ENCODE results near the gene MUC4. TPM values are rescaled to one million over a fixed set of nuclear protein-coding genes. Genes with fewer than 3 reads are reported as not detected.

The MUC4 gene
- total and polyA plus RNA-seq, 10 of the 15 experiments (the other 5 are each of a cell fraction or from before 2014, with no cell fraction given) = 0.02 to 0.46 (median 0.27) TPM; not detected in 4

DNA sequence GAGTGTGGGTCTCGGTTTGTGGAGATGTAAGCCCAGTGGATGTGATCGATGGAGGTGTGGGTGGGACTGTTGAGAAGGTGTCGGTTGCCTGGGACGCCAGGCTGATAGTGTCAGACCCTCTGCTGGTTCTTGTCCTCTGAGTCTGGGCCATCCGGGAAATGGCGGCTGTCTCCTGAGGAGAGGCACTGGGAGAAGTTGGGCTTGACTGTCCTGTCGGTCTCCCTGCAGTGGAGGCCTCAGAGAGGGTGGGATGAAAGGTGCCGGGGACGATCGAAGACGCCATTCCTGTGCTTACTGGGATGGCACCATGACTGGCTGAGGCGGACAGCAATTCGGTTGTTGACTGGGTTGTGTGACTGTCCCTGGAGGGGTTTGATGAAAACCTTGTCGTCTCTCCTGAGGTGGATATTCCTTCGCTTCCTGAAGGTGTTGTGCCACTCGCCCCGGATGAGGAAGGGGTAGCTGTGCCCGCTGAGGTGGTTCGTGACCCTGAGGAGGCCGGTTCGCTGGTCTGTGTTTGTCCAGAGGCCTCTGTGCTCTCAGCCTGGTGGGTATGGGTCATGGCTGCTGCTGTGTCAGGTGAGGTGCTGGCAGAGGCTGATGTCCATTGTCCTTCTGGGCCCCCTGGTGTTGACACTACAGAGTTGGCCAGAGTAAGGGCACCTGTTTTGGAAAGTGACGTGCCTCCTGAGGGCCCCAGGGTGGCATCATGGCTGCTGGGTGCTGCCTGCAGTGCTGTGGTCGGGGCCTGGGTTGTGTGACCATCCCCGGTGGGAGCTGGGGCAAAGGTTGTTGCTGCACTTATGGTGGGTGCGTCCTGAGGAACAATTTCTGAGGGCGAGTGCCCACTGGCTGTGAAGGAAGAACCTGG lies 22.8 kb downstream of the MUC4 start:
- H3K79me2 ChIP-seq (ENCODE audit: control insufficient read depth, insufficient read depth, low read length) = no peaks in the 10 kb centered on the region
- no peaks in the 10 kb centered on the region for H4K20me1 ChIP-seq (ENCODE audit: control insufficient read depth, insufficient read depth)
- no peak for FAIRE-seq
- in situ Hi-C loops (cut with MboI) (no loop called here), intact Hi-C loops (cut with micrococcal nuclease; ENCODE audit: unreplicated experiment) (no loop called here)
- RAD21 ChIA-PET (ENCODE audit: unreplicated experiment) = no interaction called here
- no peaks in the 10 kb centered on the region for H3K4me1 ChIP-seq (ENCODE audit: control insufficient read depth, insufficient read depth, low read length)
- no peak for ATAC-seq
- H3K27ac ChIP-seq (ENCODE audit: control insufficient read depth, insufficient read depth) = no peak overlapping the region
- 49% methylated on average over 25 of the region's 26 CpGs for whole genome bisulfite sequencing (ENCODE audit: insufficient coverage, insufficient replicate concordance, low lambda C conversion rate, missing lambda C conversion rate)
- no peak for TF ChIP-seq SIX5 (IDR thresholded peaks at IDR 0.05; ENCODE audit: low read depth, low read length, severe bottlenecking)
- no peak for TF ChIP-seq POLR2A (IDR thresholded peaks at IDR 0.05; ENCODE audit: low read depth, low read length)
- no peak for TF ChIP-seq SMAD1 (IDR thresholded peaks at IDR 0.05; ENCODE audit: low read depth, partially characterized antibody)
- TF ChIP-seq, protein P1, sequence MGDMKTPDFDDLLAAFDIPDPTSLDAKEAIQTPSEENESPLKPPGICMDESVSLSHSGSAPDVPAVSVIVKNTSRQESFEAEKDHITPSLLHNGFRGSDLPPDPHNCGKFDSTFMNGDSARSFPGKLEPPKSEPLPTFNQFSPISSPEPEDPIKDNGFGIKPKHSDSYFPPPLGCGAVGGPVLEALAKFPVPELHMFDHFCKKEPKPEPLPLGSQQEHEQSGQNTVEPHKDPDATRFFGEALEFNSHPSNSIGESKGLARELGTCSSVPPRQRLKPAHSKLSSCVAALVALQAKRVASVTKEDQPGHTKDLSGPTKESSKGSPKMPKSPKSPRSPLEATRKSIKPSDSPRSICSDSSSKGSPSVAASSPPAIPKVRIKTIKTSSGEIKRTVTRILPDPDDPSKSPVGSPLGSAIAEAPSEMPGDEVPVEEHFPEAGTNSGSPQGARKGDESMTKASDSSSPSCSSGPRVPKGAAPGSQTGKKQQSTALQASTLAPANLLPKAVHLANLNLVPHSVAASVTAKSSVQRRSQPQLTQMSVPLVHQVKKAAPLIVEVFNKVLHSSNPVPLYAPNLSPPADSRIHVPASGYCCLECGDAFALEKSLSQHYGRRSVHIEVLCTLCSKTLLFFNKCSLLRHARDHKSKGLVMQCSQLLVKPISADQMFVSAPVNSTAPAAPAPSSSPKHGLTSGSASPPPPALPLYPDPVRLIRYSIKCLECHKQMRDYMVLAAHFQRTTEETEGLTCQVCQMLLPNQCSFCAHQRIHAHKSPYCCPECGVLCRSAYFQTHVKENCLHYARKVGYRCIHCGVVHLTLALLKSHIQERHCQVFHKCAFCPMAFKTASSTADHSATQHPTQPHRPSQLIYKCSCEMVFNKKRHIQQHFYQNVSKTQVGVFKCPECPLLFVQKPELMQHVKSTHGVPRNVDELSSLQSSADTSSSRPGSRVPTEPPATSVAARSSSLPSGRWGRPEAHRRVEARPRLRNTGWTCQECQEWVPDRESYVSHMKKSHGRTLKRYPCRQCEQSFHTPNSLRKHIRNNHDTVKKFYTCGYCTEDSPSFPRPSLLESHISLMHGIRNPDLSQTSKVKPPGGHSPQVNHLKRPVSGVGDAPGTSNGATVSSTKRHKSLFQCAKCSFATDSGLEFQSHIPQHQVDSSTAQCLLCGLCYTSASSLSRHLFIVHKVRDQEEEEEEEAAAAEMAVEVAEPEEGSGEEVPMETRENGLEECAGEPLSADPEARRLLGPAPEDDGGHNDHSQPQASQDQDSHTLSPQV (IDR thresholded peaks at IDR 0.05) = no peak
- TF ChIP-seq, protein P2, sequence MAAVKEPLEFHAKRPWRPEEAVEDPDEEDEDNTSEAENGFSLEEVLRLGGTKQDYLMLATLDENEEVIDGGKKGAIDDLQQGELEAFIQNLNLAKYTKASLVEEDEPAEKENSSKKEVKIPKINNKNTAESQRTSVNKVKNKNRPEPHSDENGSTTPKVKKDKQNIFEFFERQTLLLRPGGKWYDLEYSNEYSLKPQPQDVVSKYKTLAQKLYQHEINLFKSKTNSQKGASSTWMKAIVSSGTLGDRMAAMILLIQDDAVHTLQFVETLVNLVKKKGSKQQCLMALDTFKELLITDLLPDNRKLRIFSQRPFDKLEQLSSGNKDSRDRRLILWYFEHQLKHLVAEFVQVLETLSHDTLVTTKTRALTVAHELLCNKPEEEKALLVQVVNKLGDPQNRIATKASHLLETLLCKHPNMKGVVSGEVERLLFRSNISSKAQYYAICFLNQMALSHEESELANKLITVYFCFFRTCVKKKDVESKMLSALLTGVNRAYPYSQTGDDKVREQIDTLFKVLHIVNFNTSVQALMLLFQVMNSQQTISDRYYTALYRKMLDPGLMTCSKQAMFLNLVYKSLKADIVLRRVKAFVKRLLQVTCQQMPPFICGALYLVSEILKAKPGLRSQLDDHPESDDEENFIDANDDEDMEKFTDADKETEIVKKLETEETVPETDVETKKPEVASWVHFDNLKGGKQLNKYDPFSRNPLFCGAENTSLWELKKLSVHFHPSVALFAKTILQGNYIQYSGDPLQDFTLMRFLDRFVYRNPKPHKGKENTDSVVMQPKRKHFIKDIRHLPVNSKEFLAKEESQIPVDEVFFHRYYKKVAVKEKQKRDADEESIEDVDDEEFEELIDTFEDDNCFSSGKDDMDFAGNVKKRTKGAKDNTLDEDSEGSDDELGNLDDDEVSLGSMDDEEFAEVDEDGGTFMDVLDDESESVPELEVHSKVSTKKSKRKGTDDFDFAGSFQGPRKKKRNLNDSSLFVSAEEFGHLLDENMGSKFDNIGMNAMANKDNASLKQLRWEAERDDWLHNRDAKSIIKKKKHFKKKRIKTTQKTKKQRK (IDR thresholded peaks at IDR 0.05; ENCODE audit: low read depth, low read length) = no peak
- TF ChIP-seq ATF7 (IDR thresholded peaks at IDR 0.05; ENCODE audit: low read depth) = no peak
- no peak for TF ChIP-seq CBX5 (IDR thresholded peaks at IDR 0.05; ENCODE audit: low read depth)
- no peak for TF ChIP-seq SP1 (IDR thresholded peaks at IDR 0.05; ENCODE audit: low read depth, low read length)
- TF ChIP-seq, protein P3, sequence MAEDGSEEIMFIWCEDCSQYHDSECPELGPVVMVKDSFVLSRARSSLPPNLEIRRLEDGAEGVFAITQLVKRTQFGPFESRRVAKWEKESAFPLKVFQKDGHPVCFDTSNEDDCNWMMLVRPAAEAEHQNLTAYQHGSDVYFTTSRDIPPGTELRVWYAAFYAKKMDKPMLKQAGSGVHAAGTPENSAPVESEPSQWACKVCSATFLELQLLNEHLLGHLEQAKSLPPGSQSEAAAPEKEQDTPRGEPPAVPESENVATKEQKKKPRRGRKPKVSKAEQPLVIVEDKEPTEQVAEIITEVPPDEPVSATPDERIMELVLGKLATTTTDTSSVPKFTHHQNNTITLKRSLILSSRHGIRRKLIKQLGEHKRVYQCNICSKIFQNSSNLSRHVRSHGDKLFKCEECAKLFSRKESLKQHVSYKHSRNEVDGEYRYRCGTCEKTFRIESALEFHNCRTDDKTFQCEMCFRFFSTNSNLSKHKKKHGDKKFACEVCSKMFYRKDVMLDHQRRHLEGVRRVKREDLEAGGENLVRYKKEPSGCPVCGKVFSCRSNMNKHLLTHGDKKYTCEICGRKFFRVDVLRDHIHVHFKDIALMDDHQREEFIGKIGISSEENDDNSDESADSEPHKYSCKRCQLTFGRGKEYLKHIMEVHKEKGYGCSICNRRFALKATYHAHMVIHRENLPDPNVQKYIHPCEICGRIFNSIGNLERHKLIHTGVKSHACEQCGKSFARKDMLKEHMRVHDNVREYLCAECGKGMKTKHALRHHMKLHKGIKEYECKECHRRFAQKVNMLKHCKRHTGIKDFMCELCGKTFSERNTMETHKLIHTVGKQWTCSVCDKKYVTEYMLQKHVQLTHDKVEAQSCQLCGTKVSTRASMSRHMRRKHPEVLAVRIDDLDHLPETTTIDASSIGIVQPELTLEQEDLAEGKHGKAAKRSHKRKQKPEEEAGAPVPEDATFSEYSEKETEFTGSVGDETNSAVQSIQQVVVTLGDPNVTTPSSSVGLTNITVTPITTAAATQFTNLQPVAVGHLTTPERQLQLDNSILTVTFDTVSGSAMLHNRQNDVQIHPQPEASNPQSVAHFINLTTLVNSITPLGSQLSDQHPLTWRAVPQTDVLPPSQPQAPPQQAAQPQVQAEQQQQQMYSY (CRISPR knock-in tag; IDR thresholded peaks at IDR 0.05) = no peak
- no peak for TF ChIP-seq ZNF217 (IDR thresholded peaks at IDR 0.05)
- no peak for TF ChIP-seq STAT1 (conservative IDR thresholded peaks at IDR 0.05)
- TF ChIP-seq CREB1 (IDR thresholded peaks at IDR 0.05; ENCODE audit: low read depth) = no peak
- no peak for TF ChIP-seq IKZF2 (IDR thresholded peaks at IDR 0.05)
- no peaks in the 10 kb centered on the region for H3K27me3 ChIP-seq (replicated peaks in 1 of 2; ENCODE audit: control insufficient read depth in 2 of 2, insufficient read depth in 2 of 2, low read length in 1 of 2)
- no peak overlapping the region for H3K4me2 ChIP-seq (ENCODE audit: control insufficient read depth, insufficient read depth)
- H3K36me3 ChIP-seq (ENCODE audit: control insufficient read depth in 2 of 2, insufficient read depth in 2 of 2, low read length in 1 of 2) = no peaks in the 10 kb centered on the region
- SMC1A ChIA-PET (ENCODE audit: uncharacterized antibody, unreplicated experiment) = no interaction called here
- H3K9ac ChIP-seq (ENCODE audit: control insufficient read depth, insufficient read depth, low read length) = no peak overlapping the region
- H3K4me3 ChIP-seq = no peak overlapping the region
- BruUV-seq (replicated peaks) = no TSS peak
- no peak overlapping the region for H2AFZ ChIP-seq (ENCODE audit: control insufficient read depth, low read depth, low read length)
- H3K9me3 ChIP-seq (replicated peaks; ENCODE audit: control insufficient read depth, insufficient read depth, low read length) = peaks cover under 1% of the 10 kb centered on the region; the same call in 1 of the 3 replicates
- DNase-seq (ENCODE audit: low read depth, low spot score) = no peak
- POLR2A ChIA-PET = interaction anchor here (0.6 kb wide), 1 partner anchor 86 kb away, joined by 3 read pairs; no protein-coding TSS in a partner anchor
- CTCF ChIA-PET = no interaction called here

All from GM12878 (cell line).